ENCODE data around the gene RAB9B. TPM values are rescaled to one million over a fixed set of nuclear protein-coding genes. Genes with fewer than 3 reads are reported as not detected.

The RAB9B gene
- total and polyA plus RNA-seq, 2 of the 13 experiments (the other 11 are each of a cell fraction or from before 2014, with no cell fraction given), result 0.04 TPM; not detected in 1

DNA sequence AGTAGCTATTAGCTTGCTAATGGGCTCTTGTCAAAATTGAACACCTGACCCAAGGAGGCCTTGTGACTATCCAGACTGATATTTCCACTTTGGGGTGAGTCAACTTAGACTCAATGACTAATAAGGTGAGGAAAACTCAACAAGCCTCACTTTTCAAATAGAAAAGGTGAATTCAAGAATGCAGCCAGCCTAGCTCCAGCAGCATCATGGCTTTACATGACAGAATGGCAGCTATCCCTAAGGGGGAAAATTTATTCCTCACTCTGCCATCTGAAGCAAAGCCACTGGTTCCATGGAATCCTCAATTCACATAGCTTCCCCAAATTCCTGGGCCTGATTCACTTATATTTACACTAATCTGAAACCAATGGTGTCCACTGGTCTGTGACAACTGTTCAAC, 29.1 kb upstream of the RAB9B start:
- no peak for FAIRE-seq
- POLR2A ChIA-PET, result no interaction called here

More for the DNA sequence above, 29.1 kb upstream of the RAB9B start:
- Histone ChIP-seq H3K36me3 (replicated peaks in 1 of 2; ENCODE audit: control insufficient read depth in 1 of 2, insufficient read depth in 2 of 2, low read length in 2 of 2) (no peaks in the 10 kb centered on the region), H3K9me3 (ENCODE audit: low read length) (no peaks in the 10 kb centered on the region), H2AFZ (ENCODE audit: low read length) (no peak overlapping the region), H4K20me1 (ENCODE audit: insufficient read depth, low read length) (no peaks in the 10 kb centered on the region), H3K4me1 (ENCODE audit: insufficient read depth, low read length) (no peaks in the 10 kb centered on the region), H3K9ac (ENCODE audit: insufficient read depth, low read depth, low read length) (no peak overlapping the region), H3K27me3 (ENCODE audit: control insufficient read depth in 1 of 2, insufficient read depth in 2 of 2, low read length in 2 of 2) (no peaks in the 10 kb centered on the region), H3K4me3 (replicated peaks in 1 of 3; ENCODE audit: insufficient read depth in 1 of 3, low read depth in 2 of 3, low read length in 3 of 3) (no peak overlapping the region), H3K4me2 (ENCODE audit: low read depth, low read length) (no peak overlapping the region), H3K79me2 (ENCODE audit: insufficient read depth, low read length) (no peaks in the 10 kb centered on the region), H3K27ac (ENCODE audit: extremely low read length, insufficient read depth, low read length) (no peak overlapping the region)
- no peak for DNase-seq (ENCODE audit: low spot score)
- ATAC-seq, result no peak
- BruUV-seq (replicated peaks), result no TSS peak
- in situ Hi-C loops (cut with HindIII; ENCODE audit: extremely low pct_ligation_motif_present, low pct_unique_long_range_greater_than_20kb) (no loop called here), intact Hi-C loops (cut with micrococcal nuclease; ENCODE audit: unreplicated experiment) (no loop called here)
- TF ChIP-seq, protein P1, sequence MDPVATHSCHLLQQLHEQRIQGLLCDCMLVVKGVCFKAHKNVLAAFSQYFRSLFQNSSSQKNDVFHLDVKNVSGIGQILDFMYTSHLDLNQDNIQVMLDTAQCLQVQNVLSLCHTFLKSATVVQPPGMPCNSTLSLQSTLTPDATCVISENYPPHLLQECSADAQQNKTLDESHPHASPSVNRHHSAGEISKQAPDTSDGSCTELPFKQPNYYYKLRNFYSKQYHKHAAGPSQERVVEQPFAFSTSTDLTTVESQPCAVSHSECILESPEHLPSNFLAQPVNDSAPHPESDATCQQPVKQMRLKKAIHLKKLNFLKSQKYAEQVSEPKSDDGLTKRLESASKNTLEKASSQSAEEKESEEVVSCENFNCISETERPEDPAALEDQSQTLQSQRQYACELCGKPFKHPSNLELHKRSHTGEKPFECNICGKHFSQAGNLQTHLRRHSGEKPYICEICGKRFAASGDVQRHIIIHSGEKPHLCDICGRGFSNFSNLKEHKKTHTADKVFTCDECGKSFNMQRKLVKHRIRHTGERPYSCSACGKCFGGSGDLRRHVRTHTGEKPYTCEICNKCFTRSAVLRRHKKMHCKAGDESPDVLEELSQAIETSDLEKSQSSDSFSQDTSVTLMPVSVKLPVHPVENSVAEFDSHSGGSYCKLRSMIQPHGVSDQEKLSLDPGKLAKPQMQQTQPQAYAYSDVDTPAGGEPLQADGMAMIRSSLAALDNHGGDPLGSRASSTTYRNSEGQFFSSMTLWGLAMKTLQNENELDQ (CRISPR knock-in tag; IDR thresholded peaks at IDR 0.05; ENCODE audit: borderline replicate concordance), result no peak
- TF ChIP-seq HHEX (CRISPR knock-in tag; IDR thresholded peaks at IDR 0.05) (no peak), ZNF44 (CRISPR knock-in tag; IDR thresholded peaks at IDR 0.05) (no peak), IRX3 (CRISPR knock-in tag; IDR thresholded peaks at IDR 0.05; ENCODE audit: borderline replicate concordance, low read depth) (no peak), ZNF251 (CRISPR knock-in tag; IDR thresholded peaks at IDR 0.05) (no peak)
- TF ChIP-seq, protein P2, sequence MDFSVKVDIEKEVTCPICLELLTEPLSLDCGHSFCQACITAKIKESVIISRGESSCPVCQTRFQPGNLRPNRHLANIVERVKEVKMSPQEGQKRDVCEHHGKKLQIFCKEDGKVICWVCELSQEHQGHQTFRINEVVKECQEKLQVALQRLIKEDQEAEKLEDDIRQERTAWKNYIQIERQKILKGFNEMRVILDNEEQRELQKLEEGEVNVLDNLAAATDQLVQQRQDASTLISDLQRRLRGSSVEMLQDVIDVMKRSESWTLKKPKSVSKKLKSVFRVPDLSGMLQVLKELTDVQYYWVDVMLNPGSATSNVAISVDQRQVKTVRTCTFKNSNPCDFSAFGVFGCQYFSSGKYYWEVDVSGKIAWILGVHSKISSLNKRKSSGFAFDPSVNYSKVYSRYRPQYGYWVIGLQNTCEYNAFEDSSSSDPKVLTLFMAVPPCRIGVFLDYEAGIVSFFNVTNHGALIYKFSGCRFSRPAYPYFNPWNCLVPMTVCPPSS (IDR thresholded peaks at IDR 0.05), result no peak
- TF ChIP-seq, protein P3, sequence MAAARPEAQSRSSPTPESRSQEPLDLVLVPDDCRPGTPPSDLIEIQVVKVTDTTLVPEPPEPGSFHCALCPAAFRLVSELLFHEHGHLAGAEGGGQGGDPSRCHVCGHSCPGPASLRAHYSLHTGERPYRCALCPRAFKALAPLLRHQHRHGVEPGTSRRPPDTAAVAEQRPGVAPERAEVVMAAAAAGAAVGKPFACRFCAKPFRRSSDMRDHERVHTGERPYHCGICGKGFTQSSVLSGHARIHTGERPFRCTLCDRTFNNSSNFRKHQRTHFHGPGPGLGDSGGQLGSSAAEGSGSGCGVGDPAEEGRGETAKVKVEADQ (CRISPR knock-in tag; IDR thresholded peaks at IDR 0.05; ENCODE audit: borderline replicate concordance), result no peak
- CTCF ChIA-PET (ENCODE audit: low intra/inter-chr PET ratio, low total read pairs), result no interaction called here
